MM.1S (cell line): Measurements from ENCODE around the gene THAP12.

ENCODE experiments used
- DNase-seq: peaks from one replicate; pipeline ENCODE4 v3.0.0-alpha.2; 2015
- H2AFZ ChIP-seq: fragments of 300-600 bp; sonication (generic); 2 replicates; pipeline ENCODE4 v1.6.0; 2016; ENCODE audit warnings: antibody characterized with exemption, low read length
- H3F3A ChIP-seq: fragments of 300-600 bp; sonication (generic); 2 replicates; pipeline ENCODE4 v1.6.1; 2016; ENCODE audit warnings: mild to moderate bottlenecking, antibody characterized with exemption, low read length, moderate library complexity, mixed read lengths; ENCODE audit not compliant: insufficient read depth
- H3K27ac ChIP-seq: fragments of 300-600 bp; sonication (generic); 2 replicates; pipeline ENCODE4 v1.5.1; 2016; ENCODE audit warnings: mild to moderate bottlenecking, low read length
- H3K27me3 ChIP-seq: fragments of 300-600 bp; sonication (generic); replicated peaks from 2 replicates; pipeline ENCODE4 v1.6.0; 2016; ENCODE audit warnings: low read length; ENCODE audit not compliant: insufficient read depth
- H3K36me3 ChIP-seq: fragments of 300-600 bp; sonication (generic); replicated peaks from 2 replicates; pipeline ENCODE4 v1.6.1; 2016; ENCODE audit warnings: mild to moderate bottlenecking, low read length, mixed read lengths; ENCODE audit not compliant: insufficient read depth
- H3K4me1 ChIP-seq: fragments of 300-600 bp; sonication (generic); 2 replicates; pipeline ENCODE4 v1.6.1; 2016; ENCODE audit warnings: low read length, mixed read lengths
- H3K4me2 ChIP-seq: fragments of 300-600 bp; sonication (generic); 2 replicates; pipeline ENCODE4 v1.6.0; 2016; ENCODE audit warnings: low read depth, low read length
- H3K4me3 ChIP-seq: fragments of 300-600 bp; sonication (generic); 2 replicates; pipeline ENCODE4 v1.5.1; 2016; ENCODE audit warnings: low read length, mixed read lengths
- H3K79me2 ChIP-seq: fragments of 300-600 bp; sonication (generic); 2 replicates; pipeline ENCODE4 v1.6.1; 2016; ENCODE audit warnings: mixed run types, low read length, mixed read lengths
- H3K9ac ChIP-seq: fragments of 300-600 bp; sonication (generic); 2 replicates; pipeline ENCODE4 v1.6.1; 2016; ENCODE audit warnings: low read length, mixed read lengths
- H3K9me2 ChIP-seq: fragments of 300-600 bp; sonication (generic); replicated peaks from 2 replicates; pipeline ENCODE4 v1.6.1; 2016; ENCODE audit warnings: mild to moderate bottlenecking, low read length, mixed read lengths; ENCODE audit not compliant: insufficient read depth
- H3K9me3 ChIP-seq: fragments of 300-600 bp; sonication (generic); replicated peaks from 2 replicates; pipeline ENCODE4 v1.6.1; 2016; ENCODE audit warnings: mild to moderate bottlenecking, low read length, mixed read lengths; ENCODE audit not compliant: insufficient read depth
- H4K20me1 ChIP-seq: fragments of 300-600 bp; sonication (generic); 2 replicates; pipeline ENCODE4 v1.6.1; 2016; ENCODE audit warnings: mild to moderate bottlenecking, low read length, moderate library complexity, mixed read lengths; ENCODE audit not compliant: insufficient read depth
- CTCF ChIP-seq: fragments of 300-600 bp; sonication (generic); IDR thresholded peaks from 2 replicates; pipeline ENCODE4 v1.5.1; 2016; ENCODE audit warnings: antibody characterized with exemption, low read length, mixed read lengths
- EZH2 ChIP-seq: fragments of 300-600 bp; sonication (generic); optimal IDR thresholded peaks from 2 replicates; pipeline ENCODE3; 2017; ENCODE audit warnings: low read depth, mild to moderate bottlenecking, antibody characterized with exemption, low read length, mixed read lengths
- EZH2phosphoT487 ChIP-seq: fragments of 300-600 bp; sonication (generic); IDR thresholded peaks from 2 replicates; pipeline ENCODE4 v1.6.1; 2018; ENCODE audit warnings: antibody characterized with exemption, low read length

The THAP12 gene

GRCh38 chr11:76334826-76335389 lies 46.0 kb downstream of the THAP12 start:
- H3K36me3 ChIP-seq, result no peaks in the 10 kb centered on the region
- H3K9ac ChIP-seq, result no peak overlapping the region
- no peaks in the 10 kb centered on the region for H3K9me2 ChIP-seq
- no peak for DNase-seq
- H3K4me2 ChIP-seq, result no peak overlapping the region
- no peaks in the 10 kb centered on the region for H3K27me3 ChIP-seq
- H3K79me2 ChIP-seq, result no peaks in the 10 kb centered on the region
- no peak overlapping the region for H3K4me3 ChIP-seq
- H3K4me1 ChIP-seq, result no peaks in the 10 kb centered on the region
- no peaks in the 10 kb centered on the region for H3K9me3 ChIP-seq
- H3K27ac ChIP-seq, result no peak overlapping the region
- no peaks in the 10 kb centered on the region for H3F3A ChIP-seq
- no peak overlapping the region for H2AFZ ChIP-seq
- TF ChIP-seq EZH2, result no peak
- no peak for TF ChIP-seq CTCF
- no peaks in the 10 kb centered on the region for H4K20me1 ChIP-seq

- TF ChIP-seq EZH2phosphoT487 (no peak), CTCF (no peak), EZH2 (no peak)
- Histone ChIP-seq H3K27ac (no peak overlapping the region), H3K4me2 (no peak overlapping the region), H4K20me1 (no peaks in the 10 kb centered on the region), H3K9me2 (no peaks in the 10 kb centered on the region), H3K4me3 (no peak overlapping the region), H3K36me3 (no peaks in the 10 kb centered on the region), H3K27me3 (no peaks in the 10 kb centered on the region), H3K4me1 (no peaks in the 10 kb centered on the region), H3F3A (no peaks in the 10 kb centered on the region), H3K9me3 (no peaks in the 10 kb centered on the region), H3K9ac (no peak overlapping the region), H3K79me2 (no peaks in the 10 kb centered on the region), H2AFZ (no peak overlapping the region)
- no peak for DNase-seq
Measured at GRCh38 chr11:76330651-76331050, 50.3 kb downstream of the THAP12 start.

GRCh38 chr11:76329983-76330382 lies 50.9 kb downstream of the THAP12 start:
- Histone ChIP-seq H3K27me3 (no peaks in the 10 kb centered on the region), H3K27ac (no peak overlapping the region), H3K9me3 (no peaks in the 10 kb centered on the region), H3K4me1 (no peaks in the 10 kb centered on the region), H3K4me2 (no peak overlapping the region), H3K36me3 (no peaks in the 10 kb centered on the region), H3K9me2 (no peaks in the 10 kb centered on the region), H3K4me3 (no peak overlapping the region), H4K20me1 (no peaks in the 10 kb centered on the region), H3K79me2 (no peaks in the 10 kb centered on the region), H3K9ac (no peak overlapping the region), H2AFZ (no peak overlapping the region), H3F3A (no peaks in the 10 kb centered on the region)
- no peak for DNase-seq
- no peak for TF ChIP-seq EZH2
- no peak for TF ChIP-seq EZH2phosphoT487
- no peak for TF ChIP-seq CTCF
